H9 (cell line): Measurements from ENCODE around the gene HMGCS1. TPM values are rescaled to one million over a fixed set of nuclear protein-coding genes. Genes with fewer than 3 reads are reported as not detected.

Source experiments
- DNase-seq: peaks from one replicate; pipeline ENCODE4 v3.0.0-alpha.2; 2017
- H2AFZ ChIP-seq: one replicate; pipeline ENCODE4 v1.6.1; 2013; ENCODE audit warnings: mild to moderate bottlenecking, low read length, control low read depth, moderate library complexity
- H2AK5ac ChIP-seq: 2 replicates; pipeline ENCODE4 v1.6.1; 2013; ENCODE audit warnings: low read length, control low read depth, mixed read lengths; ENCODE audit not compliant: insufficient read length
- H2BK120ac ChIP-seq: one replicate; pipeline ENCODE4 v1.6.1; 2013; ENCODE audit warnings: low read depth, mild to moderate bottlenecking, low read length, control low read depth, inconsistent platforms; ENCODE audit not compliant: poor library complexity, severe bottlenecking
- H2BK12ac ChIP-seq: 2 replicates; pipeline ENCODE4 v1.6.1; 2013; ENCODE audit warnings: low read length, control low read depth, mixed read lengths, low read depth; ENCODE audit not compliant: insufficient read length
- H2BK15ac ChIP-seq: 2 replicates; pipeline ENCODE4 v1.6.1; 2013; ENCODE audit warnings: low read depth, low read length, control low read depth
- H2BK20ac ChIP-seq: one replicate; pipeline ENCODE4 v1.6.1; 2013; ENCODE audit warnings: low read depth, mild to moderate bottlenecking, low read length, control low read depth, inconsistent platforms; ENCODE audit not compliant: poor library complexity, severe bottlenecking
- H2BK5ac ChIP-seq: 2 replicates; pipeline ENCODE4 v1.6.1; 2013; ENCODE audit warnings: low read length, control low read depth, mixed read lengths; ENCODE audit not compliant: insufficient read length
- H3K14ac ChIP-seq: 2 replicates; pipeline ENCODE4 v1.6.1; 2013; ENCODE audit warnings: low read length, control low read depth; ENCODE audit not compliant: insufficient read depth
- H3K18ac ChIP-seq: 2 replicates; pipeline ENCODE4 v1.6.1; 2013; ENCODE audit warnings: low read depth, mild to moderate bottlenecking, mixed read lengths, low read length, control low read depth; ENCODE audit not compliant: insufficient read length
- H3K23ac ChIP-seq: 2 replicates; pipeline ENCODE4 v1.6.1; 2013; ENCODE audit warnings: low read length, control low read depth, mixed read lengths, low read depth; ENCODE audit not compliant: insufficient read length
- H3K23me2 ChIP-seq: 2 replicates; pipeline ENCODE4 v1.6.1; 2013; ENCODE audit warnings: low read depth, mild to moderate bottlenecking, mixed read lengths, low read length, control low read depth; ENCODE audit not compliant: insufficient read length, poor library complexity, severe bottlenecking
- H3K27ac ChIP-seq: 2 replicates; pipeline ENCODE4 v1.5.1; 2013; ENCODE audit warnings: low read length, control low read depth, mixed read lengths, low read depth; ENCODE audit not compliant: insufficient read length
- H3K27me3 ChIP-seq: 2 replicates; pipeline ENCODE4 v1.6.1; 2013; ENCODE audit warnings: low read length, control low read depth, inconsistent platforms; ENCODE audit not compliant: insufficient read depth
- H3K4ac ChIP-seq: 2 replicates; pipeline ENCODE4 v1.6.1; 2013; ENCODE audit warnings: low read depth, mild to moderate bottlenecking, control low read depth, inconsistent platforms, low read length, moderate library complexity
- H3K4me1 ChIP-seq: 2 replicates; pipeline ENCODE4 v1.6.1; 2013; ENCODE audit warnings: low read length, control low read depth, inconsistent platforms; ENCODE audit not compliant: insufficient read depth
- H3K4me2 ChIP-seq: 2 replicates; pipeline ENCODE4 v1.6.1; 2013; ENCODE audit warnings: low read length, control low read depth, mixed read lengths; ENCODE audit not compliant: insufficient read length, insufficient read depth
- H3K56ac ChIP-seq: 2 replicates; pipeline ENCODE4 v1.6.1; 2013; ENCODE audit warnings: low read depth, mild to moderate bottlenecking, mixed read lengths, low read length, control low read depth; ENCODE audit not compliant: insufficient read length
- H3K79me1 ChIP-seq: 2 replicates; pipeline ENCODE4 v1.6.1; 2013; ENCODE audit warnings: low read depth, mild to moderate bottlenecking, moderate library complexity, low read length, control low read depth, inconsistent platforms; ENCODE audit not compliant: insufficient read depth, poor library complexity, severe bottlenecking
- H3K79me2 ChIP-seq: 2 replicates; pipeline ENCODE4 v1.6.1; 2013; ENCODE audit warnings: low read length, control low read depth, inconsistent platforms; ENCODE audit not compliant: insufficient read depth
- H3K9ac ChIP-seq: 2 replicates; pipeline ENCODE4 v1.6.1; 2013; ENCODE audit warnings: low read length, control low read depth, mixed read lengths; ENCODE audit not compliant: insufficient read length; ENCODE audit errors: extremely low read depth
- H3K9me3 ChIP-seq: one replicate; pipeline ENCODE4 v1.6.1; 2013; ENCODE audit warnings: low read depth, low read length, inconsistent platforms; ENCODE audit not compliant: control insufficient read depth
- H3T11ph ChIP-seq: one replicate; pipeline ENCODE4 v1.6.1; 2013; ENCODE audit warnings: mild to moderate bottlenecking, low read length, control low read depth, inconsistent platforms
- H4K20me1 ChIP-seq: one replicate; pipeline ENCODE4 v1.6.1; 2013; ENCODE audit not compliant: control insufficient read depth, insufficient read length, insufficient read depth
- H4K5ac ChIP-seq: 2 replicates; pipeline ENCODE4 v1.6.1; 2013; ENCODE audit warnings: low read depth, mild to moderate bottlenecking, mixed read lengths, low read length, control low read depth; ENCODE audit not compliant: insufficient read length
- H4K8ac ChIP-seq: replicated peaks from 2 replicates; pipeline ENCODE4 v1.6.1; 2013; ENCODE audit warnings: low read length, control low read depth, mixed read lengths, low read depth; ENCODE audit not compliant: insufficient read length
- H4K91ac ChIP-seq: 2 replicates; pipeline ENCODE4 v1.6.1; 2013; ENCODE audit warnings: low read depth, mild to moderate bottlenecking, moderate library complexity, mixed read lengths, low read length, control low read depth; ENCODE audit not compliant: insufficient read length
- H3K27ac Mint-ChIP-seq, 3 experiments: 2 replicates in 2 of 3; 3 replicates in 1 of 3; pipeline ENCODE4 v1.8.0; 2020 to 2021; ENCODE audit warnings: mixed read lengths in 3 of 3, mild to moderate bottlenecking in 1 of 3, moderate library complexity in 1 of 3
- H3K27me3 Mint-ChIP-seq: 2 replicates; pipeline ENCODE4 v1.8.0; 2021; ENCODE audit warnings: low read depth, mild to moderate bottlenecking, moderate library complexity, mixed read lengths
- H3K36me3 Mint-ChIP-seq, 3 experiments: 2 replicates in 2 of 3; 3 replicates in 1 of 3; pipeline ENCODE4 v1.8.0; 2020 to 2021; ENCODE audit warnings: low read depth in 3 of 3, mixed read lengths in 3 of 3; ENCODE audit not compliant: insufficient read depth in 1 of 3
- H3K4me1 Mint-ChIP-seq, 2 experiments: 2 replicates each; pipeline ENCODE4 v1.8.0; 2020; ENCODE audit warnings: mixed read lengths in 2 of 2
- H3K4me3 Mint-ChIP-seq, 2 experiments: 2 replicates in 1 of 2; 3 replicates in 1 of 2; pipeline ENCODE4 v1.8.0; 2020 to 2021; ENCODE audit warnings: mild to moderate bottlenecking in 2 of 2, mixed read lengths in 2 of 2, moderate library complexity in 1 of 2
- H3K9me3 Mint-ChIP-seq, 2 experiments: 2 replicates in 1 of 2; 3 replicates in 1 of 2; pipeline ENCODE4 v1.8.0; 2020; ENCODE audit warnings: mild to moderate bottlenecking in 2 of 2, mixed read lengths in 2 of 2, moderate library complexity in 1 of 2
- CTCF ChIP-seq: fragments of 200-600 bp; sonication (generic); conservative IDR thresholded peaks from 3 replicates; pipeline ENCODE4 v1.8.0; 2021; ENCODE audit warnings: antibody characterized with exemption, mild to moderate bottlenecking
- WGBS: extraction: QIAGEN DNeasy Blood & Tissue Kit; methylation state at CpG from one replicate; pipeline ENCODE4 v1.1.7; 2013; ENCODE audit warnings: missing lambda C conversion rate, low lambda C conversion rate, mixed read lengths; ENCODE audit not compliant: insufficient read length; ENCODE audit errors: extremely low coverage; 5-methylcytosine and 5-hydroxymethylcytosine counted together
- total RNA-seq: library from RNA; stranded (reverse); gene quantifications from 2 replicates; pipeline ENCODE4 v1.2.1, GENCODE V29; 2021

The HMGCS1 gene
- total RNA-seq, 1 experiment from 2014 or later: 147 TPM

- TF ChIP-seq CTCF: no peak
- no peak overlapping the region for H2BK12ac ChIP-seq
- DNase-seq: no peak
- H2AFZ ChIP-seq: no peak overlapping the region
- no peak overlapping the region for H3K14ac ChIP-seq
- peaks cover 6% of the 10 kb centered on the region for H3K79me1 ChIP-seq
- H2BK20ac ChIP-seq: no peak overlapping the region
- no CpG with 5 or more reads among the region's 3 CpGs for WGBS
- no peak overlapping the region for H3K4me2 ChIP-seq
- H3K23ac ChIP-seq: no peak overlapping the region
- H4K91ac ChIP-seq: no peak overlapping the region
- no peak overlapping the region for H3T11ph ChIP-seq
- no peak overlapping the region for H2BK15ac ChIP-seq
- no peaks in the 10 kb centered on the region for H3K27me3 ChIP-seq
- no peaks in the 10 kb centered on the region for H3K27me3 Mint-ChIP-seq
- H2AK5ac ChIP-seq: no peak overlapping the region
- H2BK5ac ChIP-seq: no peak overlapping the region
- no peak overlapping the region for H3K9ac ChIP-seq
- no peak overlapping the region for H3K4ac ChIP-seq
- H4K20me1 ChIP-seq: peaks cover 2% of the 10 kb centered on the region
- no peak overlapping the region for H2BK120ac ChIP-seq
- H3K27ac Mint-ChIP-seq: peak overlapping the region; percentile 13 to 52 (median 18); a peak in 4 of 7 replicates
- no peaks in the 10 kb centered on the region for H3K9me3 ChIP-seq
- H3K9me3 Mint-ChIP-seq: no peaks in the 10 kb centered on the region
- H3K27ac ChIP-seq: no peak overlapping the region
- H3K23me2 ChIP-seq: no peaks in the 10 kb centered on the region
- H3K4me1 ChIP-seq: peaks cover 5% of the 10 kb centered on the region; the same call in 1 of the 2 replicates
- no peak overlapping the region for H3K4me3 Mint-ChIP-seq
- no peak overlapping the region for H4K8ac ChIP-seq
- no peak overlapping the region for H3K56ac ChIP-seq
- peaks cover 30 to 31% of the 10 kb centered on the region in 2 experiments for H3K4me1 Mint-ChIP-seq
- H4K5ac ChIP-seq: no peak overlapping the region
- peaks cover 54% of the 10 kb centered on the region for H3K79me2 ChIP-seq
- peaks cover 30 to 37% (median 36%) of the 10 kb centered on the region in 3 experiments; a peak in 6 of 7 replicates for H3K36me3 Mint-ChIP-seq
- no peak overlapping the region for H3K18ac ChIP-seq
Measured at GRCh38 chr5:43301653-43302091, 11.5 kb downstream of the HMGCS1 start.
